ENCODE results near the gene AURKAIP1. TPM values are rescaled to one million over a fixed set of nuclear protein-coding genes. Genes with fewer than 3 reads are reported as not detected.

The AURKAIP1 gene
- total and polyA plus RNA-seq, 9 of the 15 experiments (the other 6 are each of a cell fraction or from before 2014, with no cell fraction given), result 7.8 to 478 (median 92.0) TPM

- TF ChIP-seq FOXA3 (CRISPR knock-in tag; conservative IDR thresholded peaks at IDR 0.05 in 1 of 2, IDR thresholded peaks at IDR 0.05 in 1 of 2) (no peak), ZNF518B (CRISPR knock-in tag; IDR thresholded peaks at IDR 0.05) (no peak), BMI1 (IDR thresholded peaks at IDR 0.05; ENCODE audit: low read length) (no peak), PBX2 (CRISPR knock-in tag; IDR thresholded peaks at IDR 0.05; ENCODE audit: low read depth) (peak; percentile 32; the same call in 1 of the 2 replicates), PBX2 (tag; conservative IDR thresholded peaks at IDR 0.05; ENCODE audit: low read depth) (no peak), ZKSCAN8 (CRISPR knock-in tag; IDR thresholded peaks at IDR 0.05) (no peak), NCOA6 (IDR thresholded peaks at IDR 0.05) (peak; percentile 93), TGIF2 (CRISPR knock-in tag; IDR thresholded peaks at IDR 0.05) (no peak), ZNF511 (CRISPR knock-in tag; IDR thresholded peaks at IDR 0.05) (peak; percentile 92), ADNP (tag; IDR thresholded peaks at IDR 0.05) (no peak), HSF4 (CRISPR knock-in tag; IDR thresholded peaks at IDR 0.05; ENCODE audit: borderline replicate concordance) (no peak), ZNF398 (CRISPR knock-in tag; IDR thresholded peaks at IDR 0.05) (no peak), MIER1 (IDR thresholded peaks at IDR 0.05; ENCODE audit: low read depth) (peak; percentile 94), NBN (IDR thresholded peaks at IDR 0.05; ENCODE audit: low read depth) (no peak), ZNF282 (CRISPR knock-in tag; IDR thresholded peaks at IDR 0.05) (no peak), PHF20 (IDR thresholded peaks at IDR 0.05; ENCODE audit: partially characterized antibody) (no peak), FOXM1 (IDR thresholded peaks at IDR 0.05; ENCODE audit: low read depth) (no peak), FOXM1 (CRISPR knock-in tag; IDR thresholded peaks at IDR 0.05; ENCODE audit: low read depth) (no peak; the same call in 1 of the 2 replicates), ARID3B (CRISPR knock-in tag; IDR thresholded peaks at IDR 0.05; ENCODE audit: borderline replicate concordance) (no peak), MECOM (CRISPR knock-in tag; IDR thresholded peaks at IDR 0.05) (no peak)
Measured at GRCh38 chr1:1334835-1335234, 40.2 kb downstream of the AURKAIP1 start (continued).

All from K562 (cell line).